ENCODE data around the gene MGLL.

DNA sequence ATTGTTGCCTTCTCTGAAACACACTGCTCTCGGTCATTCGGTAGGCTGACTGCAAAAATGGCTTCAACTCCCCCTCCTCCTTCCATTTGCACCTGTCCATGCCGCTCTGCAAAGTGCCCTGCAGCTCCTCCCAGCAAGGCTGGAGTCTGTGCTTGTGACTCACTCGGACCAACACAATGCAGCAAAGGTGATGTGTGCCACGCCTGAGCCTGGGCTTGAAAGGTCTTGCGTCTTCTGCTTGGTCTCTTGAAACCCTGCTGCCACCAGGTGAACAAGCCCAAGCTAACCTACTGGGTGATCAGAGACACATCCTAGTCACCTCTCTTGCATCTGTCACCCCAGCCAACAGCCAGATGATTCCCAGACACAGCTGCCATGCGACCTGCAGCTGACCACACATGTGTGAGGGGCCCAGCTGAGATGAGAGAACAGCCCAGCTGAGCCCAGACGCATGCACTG lies 71.1 kb downstream of the MGLL start:
- TF ChIP-seq, protein P1, sequence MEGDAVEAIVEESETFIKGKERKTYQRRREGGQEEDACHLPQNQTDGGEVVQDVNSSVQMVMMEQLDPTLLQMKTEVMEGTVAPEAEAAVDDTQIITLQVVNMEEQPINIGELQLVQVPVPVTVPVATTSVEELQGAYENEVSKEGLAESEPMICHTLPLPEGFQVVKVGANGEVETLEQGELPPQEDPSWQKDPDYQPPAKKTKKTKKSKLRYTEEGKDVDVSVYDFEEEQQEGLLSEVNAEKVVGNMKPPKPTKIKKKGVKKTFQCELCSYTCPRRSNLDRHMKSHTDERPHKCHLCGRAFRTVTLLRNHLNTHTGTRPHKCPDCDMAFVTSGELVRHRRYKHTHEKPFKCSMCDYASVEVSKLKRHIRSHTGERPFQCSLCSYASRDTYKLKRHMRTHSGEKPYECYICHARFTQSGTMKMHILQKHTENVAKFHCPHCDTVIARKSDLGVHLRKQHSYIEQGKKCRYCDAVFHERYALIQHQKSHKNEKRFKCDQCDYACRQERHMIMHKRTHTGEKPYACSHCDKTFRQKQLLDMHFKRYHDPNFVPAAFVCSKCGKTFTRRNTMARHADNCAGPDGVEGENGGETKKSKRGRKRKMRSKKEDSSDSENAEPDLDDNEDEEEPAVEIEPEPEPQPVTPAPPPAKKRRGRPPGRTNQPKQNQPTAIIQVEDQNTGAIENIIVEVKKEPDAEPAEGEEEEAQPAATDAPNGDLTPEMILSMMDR (IDR thresholded peaks at IDR 0.05; ENCODE audit: insufficient read depth, low read length) = no peak
- no peak for TF ChIP-seq POLR2AphosphoS5 (IDR thresholded peaks at IDR 0.05; ENCODE audit: low read depth)
- TF ChIP-seq, protein P2, sequence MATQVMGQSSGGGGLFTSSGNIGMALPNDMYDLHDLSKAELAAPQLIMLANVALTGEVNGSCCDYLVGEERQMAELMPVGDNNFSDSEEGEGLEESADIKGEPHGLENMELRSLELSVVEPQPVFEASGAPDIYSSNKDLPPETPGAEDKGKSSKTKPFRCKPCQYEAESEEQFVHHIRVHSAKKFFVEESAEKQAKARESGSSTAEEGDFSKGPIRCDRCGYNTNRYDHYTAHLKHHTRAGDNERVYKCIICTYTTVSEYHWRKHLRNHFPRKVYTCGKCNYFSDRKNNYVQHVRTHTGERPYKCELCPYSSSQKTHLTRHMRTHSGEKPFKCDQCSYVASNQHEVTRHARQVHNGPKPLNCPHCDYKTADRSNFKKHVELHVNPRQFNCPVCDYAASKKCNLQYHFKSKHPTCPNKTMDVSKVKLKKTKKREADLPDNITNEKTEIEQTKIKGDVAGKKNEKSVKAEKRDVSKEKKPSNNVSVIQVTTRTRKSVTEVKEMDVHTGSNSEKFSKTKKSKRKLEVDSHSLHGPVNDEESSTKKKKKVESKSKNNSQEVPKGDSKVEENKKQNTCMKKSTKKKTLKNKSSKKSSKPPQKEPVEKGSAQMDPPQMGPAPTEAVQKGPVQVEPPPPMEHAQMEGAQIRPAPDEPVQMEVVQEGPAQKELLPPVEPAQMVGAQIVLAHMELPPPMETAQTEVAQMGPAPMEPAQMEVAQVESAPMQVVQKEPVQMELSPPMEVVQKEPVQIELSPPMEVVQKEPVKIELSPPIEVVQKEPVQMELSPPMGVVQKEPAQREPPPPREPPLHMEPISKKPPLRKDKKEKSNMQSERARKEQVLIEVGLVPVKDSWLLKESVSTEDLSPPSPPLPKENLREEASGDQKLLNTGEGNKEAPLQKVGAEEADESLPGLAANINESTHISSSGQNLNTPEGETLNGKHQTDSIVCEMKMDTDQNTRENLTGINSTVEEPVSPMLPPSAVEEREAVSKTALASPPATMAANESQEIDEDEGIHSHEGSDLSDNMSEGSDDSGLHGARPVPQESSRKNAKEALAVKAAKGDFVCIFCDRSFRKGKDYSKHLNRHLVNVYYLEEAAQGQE (IDR thresholded peaks at IDR 0.05; ENCODE audit: insufficient replicate concordance, low read depth) = no peak

All from HL-60 (cell line).